B cell (primary cell): Measurements from ENCODE around the gene CTLA4.

ENCODE experiments used
- EZH2 ChIP-seq: IDR thresholded peaks from 2 replicates; pipeline ENCODE4 v1.6.1; 2012; ENCODE audit warnings: borderline replicate concordance, low read depth, mild to moderate bottlenecking, moderate library complexity, low read length; ENCODE audit not compliant: insufficient read depth, poor library complexity, severe bottlenecking
- TF ChIP-seq, protein P1 (sequence below): fragments of 200-600 bp; IDR thresholded peaks from one replicate; pipeline ENCODE4 v1.8.0; 2022; ENCODE audit warnings: antibody characterized with exemption, mild to moderate bottlenecking

DNA sequence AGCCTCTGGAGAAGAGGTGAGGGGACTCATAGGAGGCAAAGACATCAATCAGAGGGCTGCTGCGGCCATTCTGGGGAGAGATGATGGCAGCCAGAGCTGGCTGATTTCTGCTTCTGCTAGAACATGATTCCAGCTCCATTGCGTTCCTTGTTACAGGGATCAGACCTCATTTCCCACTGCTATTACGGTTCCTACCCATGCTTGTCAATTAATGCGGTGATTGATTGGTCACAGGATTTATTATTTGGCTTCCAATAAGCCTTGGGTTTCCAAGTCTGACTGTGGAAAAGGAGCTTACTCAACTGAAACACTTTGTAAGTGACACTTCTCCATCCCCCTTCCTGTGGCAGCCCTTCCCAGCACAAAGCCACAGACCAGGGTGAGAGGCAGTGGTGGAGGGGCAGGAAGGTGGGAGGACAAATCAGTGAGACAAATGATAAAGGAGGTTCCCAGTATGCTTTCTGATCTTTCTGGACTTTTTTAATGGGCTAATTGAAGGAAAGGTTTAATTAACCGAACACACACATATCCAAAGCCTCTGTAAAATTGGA, 26.8 kb upstream of the CTLA4 start:
- TF ChIP-seq, protein P1, sequence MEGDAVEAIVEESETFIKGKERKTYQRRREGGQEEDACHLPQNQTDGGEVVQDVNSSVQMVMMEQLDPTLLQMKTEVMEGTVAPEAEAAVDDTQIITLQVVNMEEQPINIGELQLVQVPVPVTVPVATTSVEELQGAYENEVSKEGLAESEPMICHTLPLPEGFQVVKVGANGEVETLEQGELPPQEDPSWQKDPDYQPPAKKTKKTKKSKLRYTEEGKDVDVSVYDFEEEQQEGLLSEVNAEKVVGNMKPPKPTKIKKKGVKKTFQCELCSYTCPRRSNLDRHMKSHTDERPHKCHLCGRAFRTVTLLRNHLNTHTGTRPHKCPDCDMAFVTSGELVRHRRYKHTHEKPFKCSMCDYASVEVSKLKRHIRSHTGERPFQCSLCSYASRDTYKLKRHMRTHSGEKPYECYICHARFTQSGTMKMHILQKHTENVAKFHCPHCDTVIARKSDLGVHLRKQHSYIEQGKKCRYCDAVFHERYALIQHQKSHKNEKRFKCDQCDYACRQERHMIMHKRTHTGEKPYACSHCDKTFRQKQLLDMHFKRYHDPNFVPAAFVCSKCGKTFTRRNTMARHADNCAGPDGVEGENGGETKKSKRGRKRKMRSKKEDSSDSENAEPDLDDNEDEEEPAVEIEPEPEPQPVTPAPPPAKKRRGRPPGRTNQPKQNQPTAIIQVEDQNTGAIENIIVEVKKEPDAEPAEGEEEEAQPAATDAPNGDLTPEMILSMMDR = no peak
- no peak for TF ChIP-seq EZH2
